ENCODE results near the gene SIX1. TPM values are rescaled to one million over a fixed set of nuclear protein-coding genes. Genes with fewer than 3 reads are reported as not detected.
A peak's percentile ranks its signal among the peaks of the same experiment; 100 is the strongest.

The SIX1 gene
- total and polyA plus RNA-seq, 2 of the 13 experiments (the other 11 are each of a cell fraction or from before 2014, with no cell fraction given): 1.7 to 6.5 TPM

- TF ChIP-seq MLXIP (CRISPR knock-in tag; IDR thresholded peaks at IDR 0.05; ENCODE audit: borderline replicate concordance): no peak
- TF ChIP-seq ZNF264 (CRISPR knock-in tag; IDR thresholded peaks at IDR 0.05): 0 out of 2 replicates have a peak, but pooled peaks have one; percentile 9
- peak; percentile 2; the same call in 1 of the 2 replicates for TF ChIP-seq MBD4 (IDR thresholded peaks at IDR 0.05; ENCODE audit: borderline replicate concordance, low read length)
- 0 out of 2 replicates have a peak, but pooled peaks have one; percentile 28 for TF ChIP-seq REPIN1 (CRISPR knock-in tag; IDR thresholded peaks at IDR 0.05; ENCODE audit: borderline replicate concordance, low read depth)
- TF ChIP-seq TGIF2 (CRISPR knock-in tag; IDR thresholded peaks at IDR 0.05): 0 out of 2 replicates have a peak, but pooled peaks have one; percentile 29
These were observed 15.9 kb upstream of the SIX1 start (continued) for GRCh38 chr14:60665177-60665550.

GRCh38 chr14:60662982-60663381 lies 13.7 kb upstream of the SIX1 start:
- DNase-seq (ENCODE audit: low spot score) (no peak), FAIRE-seq (no peak), ATAC-seq (no peak)
- ChIA-PET CTCF (ENCODE audit: low intra/inter-chr PET ratio, low total read pairs) (no interaction called here), POLR2A (no interaction called here)
- Histone ChIP-seq H3K27ac (ENCODE audit: extremely low read length, insufficient read depth, low read length) (no peak overlapping the region), H3K9ac (ENCODE audit: insufficient read depth, low read depth, low read length) (no peak overlapping the region), H3K4me1 (ENCODE audit: insufficient read depth, low read length) (peaks cover 45% of the 10 kb centered on the region), H3K36me3 (replicated peaks in 1 of 2; ENCODE audit: control insufficient read depth in 1 of 2, insufficient read depth in 2 of 2, low read length in 2 of 2) (no peaks in the 10 kb centered on the region), H2AFZ (ENCODE audit: low read length) (no peak overlapping the region), H4K20me1 (ENCODE audit: insufficient read depth, low read length) (no peaks in the 10 kb centered on the region), H3K79me2 (ENCODE audit: insufficient read depth, low read length) (no peaks in the 10 kb centered on the region), H3K4me3 (replicated peaks in 1 of 3; ENCODE audit: insufficient read depth in 1 of 3, low read depth in 2 of 3, low read length in 3 of 3) (no peak overlapping the region), H3K4me2 (ENCODE audit: low read depth, low read length) (no peak overlapping the region), H3K9me3 (ENCODE audit: low read length) (no peaks in the 10 kb centered on the region), H3K27me3 (ENCODE audit: control insufficient read depth in 1 of 2, insufficient read depth in 2 of 2, low read length in 2 of 2) (no peaks in the 10 kb centered on the region)
- 14% methylated on average over 1 of the region's 1 CpG for WGBS (ENCODE audit: low lambda C conversion rate)
- BruUV-seq (replicated peaks): no TSS peak
- TF ChIP-seq MNT (IDR thresholded peaks at IDR 0.05): peak; percentile 39; the same call in 1 of the 2 replicates
- TF ChIP-seq TAF15 (IDR thresholded peaks at IDR 0.05; ENCODE audit: low read depth, low read length, poor library complexity, severe bottlenecking): no peak
- intact Hi-C loops (cut with micrococcal nuclease; ENCODE audit: unreplicated experiment) (no loop called here), in situ Hi-C loops (cut with HindIII; ENCODE audit: extremely low pct_ligation_motif_present, low pct_unique_long_range_greater_than_20kb) (no loop called here)
